SK-N-SH treated with all-trans-retinoic acid at 6 μM for 48 hours (cell line): ENCODE measurements around the gene FBXO48.
A peak's percentile ranks its signal among the peaks of the same experiment; 100 is the strongest.

Source experiments
- ATAC-seq: fragments of 200-7000 bp; cut with Tn5 transposase; 3 replicates; pipeline ENCODE4 v1.9.1; 2020; ENCODE audit warnings: mild to moderate bottlenecking, moderate library complexity
- ARNTL ChIP-seq: fragments of 450-650 bp; formaldehyde crosslinking; IDR thresholded peaks from 2 replicates; pipeline ENCODE4 v1.5.0; 2020; ENCODE audit warnings: low read depth, mild to moderate bottlenecking, moderate library complexity, borderline replicate concordance
- BACH2 ChIP-seq: fragments of 250-450 bp; sonication (Bioruptor Pico); IDR thresholded peaks from 2 replicates; pipeline ENCODE4 v1.9.0; 2021; ENCODE audit warnings: mild to moderate bottlenecking, borderline replicate concordance
- CREB5 ChIP-seq: fragments of 250-450 bp; sonication (Bioruptor Pico); IDR thresholded peaks from 2 replicates; pipeline ENCODE4 v1.5.1; 2020; ENCODE audit warnings: low read depth, mild to moderate bottlenecking, moderate library complexity
- CSRNP3 ChIP-seq: fragments of 250-450 bp; sonication (Bioruptor Pico); IDR thresholded peaks from 2 replicates; pipeline ENCODE4 v1.5.1; 2021; ENCODE audit warnings: mild to moderate bottlenecking, moderate library complexity
- ESRRG ChIP-seq: fragments of 250-450 bp; sonication (Bioruptor Pico); IDR thresholded peaks from 2 replicates; pipeline ENCODE4 v1.6.1; 2021; ENCODE audit warnings: mild to moderate bottlenecking
- GLIS3 ChIP-seq: fragments of 250-450 bp; sonication (Bioruptor Pico); IDR thresholded peaks from 2 replicates; pipeline ENCODE4 v1.5.0; 2020; ENCODE audit warnings: mild to moderate bottlenecking, moderate library complexity
- ISL1 ChIP-seq: fragments of 250-450 bp; sonication (Bioruptor Pico); IDR thresholded peaks from 2 replicates; pipeline ENCODE4 v2.1.2; 2022; ENCODE audit warnings: mild to moderate bottlenecking, moderate library complexity
- OSR1 ChIP-seq: fragments of 250-450 bp; sonication (Bioruptor Pico); IDR thresholded peaks from 2 replicates; pipeline ENCODE4 v1.8.0; 2022; ENCODE audit warnings: moderate library complexity, mild to moderate bottlenecking, inconsistent platforms
- PATZ1 ChIP-seq: fragments of 250-450 bp; sonication (Bioruptor Pico); IDR thresholded peaks from 2 replicates; pipeline ENCODE4 v1.8.0; 2020; ENCODE audit warnings: mild to moderate bottlenecking, moderate library complexity, borderline replicate concordance
- POU6F1 ChIP-seq: fragments of 250-450 bp; sonication (Bioruptor Pico); IDR thresholded peaks from 2 replicates; pipeline ENCODE4 v1.8.0; 2021; ENCODE audit warnings: low read depth, mild to moderate bottlenecking, moderate library complexity, borderline replicate concordance
- PPARA ChIP-seq: fragments of 250-450 bp; sonication (Bioruptor Pico); IDR thresholded peaks from 2 replicates; pipeline ENCODE4 v1.5.0; 2020; ENCODE audit warnings: mild to moderate bottlenecking, borderline replicate concordance
- RARB ChIP-seq: fragments of 250-450 bp; sonication (Bioruptor Pico); IDR thresholded peaks from 2 replicates; pipeline ENCODE4 v1.8.0; 2021; ENCODE audit warnings: mild to moderate bottlenecking, moderate library complexity
- SNAI2 ChIP-seq: fragments of 250-450 bp; sonication (Bioruptor Pico); IDR thresholded peaks from 2 replicates; pipeline ENCODE4 v1.5.0; 2020; ENCODE audit warnings: mild to moderate bottlenecking, moderate library complexity
- TCF4 ChIP-seq: fragments of 250-450 bp; sonication (Bioruptor Pico); IDR thresholded peaks from 2 replicates; pipeline ENCODE4 v1.8.0; 2021; ENCODE audit warnings: mild to moderate bottlenecking, moderate library complexity, borderline replicate concordance
- TSHZ2 ChIP-seq: fragments of 250-450 bp; sonication (Bioruptor Pico); IDR thresholded peaks from 2 replicates; pipeline ENCODE4 v1.5.0; 2020; ENCODE audit warnings: mild to moderate bottlenecking, moderate library complexity
- ZC3H10 ChIP-seq: fragments of 250-450 bp; sonication (Bioruptor Pico); IDR thresholded peaks from 2 replicates; pipeline ENCODE4 v1.5.1; 2021; ENCODE audit warnings: mild to moderate bottlenecking, moderate library complexity
- ZFP3 ChIP-seq: fragments of 250-450 bp; sonication (Bioruptor Pico); IDR thresholded peaks from 2 replicates; pipeline ENCODE4 v1.5.0; 2020; ENCODE audit warnings: mild to moderate bottlenecking, moderate library complexity
- ZFP30 ChIP-seq: fragments of 450-650 bp; formaldehyde crosslinking; IDR thresholded peaks from 2 replicates; pipeline ENCODE4 v1.5.0; 2022; ENCODE audit warnings: mild to moderate bottlenecking, moderate library complexity
- ZNF565 ChIP-seq: fragments of 450-650 bp; formaldehyde crosslinking; conservative IDR thresholded peaks from 2 replicates; pipeline ENCODE4 v1.5.0; 2020; ENCODE audit warnings: low read depth, mild to moderate bottlenecking, moderate library complexity
- ZNF70 ChIP-seq: fragments of 450-650 bp; formaldehyde crosslinking; IDR thresholded peaks from 2 replicates; pipeline ENCODE4 v1.5.0; 2020; ENCODE audit warnings: mild to moderate bottlenecking, moderate library complexity
- ZNF8 ChIP-seq: fragments of 450-650 bp; formaldehyde crosslinking; IDR thresholded peaks from 2 replicates; pipeline ENCODE4 v1.5.0; 2020; ENCODE audit warnings: mild to moderate bottlenecking, moderate library complexity

The FBXO48 gene

GRCh38 chr2:68468801-68469200, 1.7 kb upstream of the FBXO48 start:
- ATAC-seq, result no peak
- no peak for TF ChIP-seq TCF4 (CRISPR knock-in tag)
- TF ChIP-seq POU6F1 (CRISPR knock-in tag), result no peak
- TF ChIP-seq ESRRG (CRISPR knock-in tag), result no peak
- no peak for TF ChIP-seq PPARA (CRISPR knock-in tag)
- TF ChIP-seq BACH2 (CRISPR knock-in tag), result no peak
- TF ChIP-seq ZNF8 (CRISPR knock-in tag), result no peak
- no peak for TF ChIP-seq RARB (CRISPR knock-in tag)
- TF ChIP-seq ZFP3, result no peak
- no peak for TF ChIP-seq ZNF565 (CRISPR knock-in tag)

- TF ChIP-seq ZNF565 (CRISPR knock-in tag), result no peak
- TF ChIP-seq GLIS3, result no peak
- no peak for TF ChIP-seq ZFP3
- no peak for TF ChIP-seq OSR1 (CRISPR knock-in tag)
- TF ChIP-seq PATZ1 (CRISPR knock-in tag), result no peak
- no peak for TF ChIP-seq SNAI2
- no peak for TF ChIP-seq ZC3H10 (CRISPR knock-in tag)
- TF ChIP-seq TCF4 (CRISPR knock-in tag), result no peak
- no peak for TF ChIP-seq BACH2 (CRISPR knock-in tag)
- no peak for TF ChIP-seq ZNF8 (CRISPR knock-in tag)
- TF ChIP-seq TSHZ2, result no peak
- no peak for TF ChIP-seq CSRNP3 (CRISPR knock-in tag)
- no peak for TF ChIP-seq CREB5 (CRISPR knock-in tag)
- TF ChIP-seq ISL1 (CRISPR knock-in tag), result no peak
- TF ChIP-seq RARB (CRISPR knock-in tag), result no peak
- no peak for TF ChIP-seq ZNF70 (CRISPR knock-in tag)
- ATAC-seq, result peak; percentile 26; the same call in 2 of the 3 replicates
Measured at GRCh38 chr2:68466778-68467076, 367 bp downstream of the FBXO48 start.

- no peak; the same call in 1 of the 3 replicates for ATAC-seq
- TF ChIP-seq CSRNP3 (CRISPR knock-in tag) (no peak), ZNF565 (CRISPR knock-in tag) (no peak), TCF4 (CRISPR knock-in tag) (no peak), POU6F1 (CRISPR knock-in tag) (no peak), ZFP30 (CRISPR knock-in tag) (no peak), RARB (CRISPR knock-in tag) (no peak), ZC3H10 (CRISPR knock-in tag) (no peak), ARNTL (CRISPR knock-in tag) (no peak), ISL1 (CRISPR knock-in tag) (no peak), OSR1 (CRISPR knock-in tag) (no peak), SNAI2 (no peak), PPARA (CRISPR knock-in tag) (no peak), ESRRG (CRISPR knock-in tag) (no peak), PATZ1 (CRISPR knock-in tag) (no peak)
Measured at GRCh38 chr2:68466361-68466777, 725 bp downstream of the FBXO48 start.
